GM20000 (cell line): ENCODE measurements around the gene MGAT3.
"Not testable (repeated sequence)": the region's sequence is repeated elsewhere in the genome, so short reads cannot be mapped to it uniquely, and the experiment has no call there.

Source experiments
- DNase-seq: peaks from one replicate; pipeline ENCODE4 v3.0.0; 2012; ENCODE audit warnings: low spot score
- CTCF ChIP-seq: IDR thresholded peaks from 2 replicates; pipeline ENCODE4 v1.5.1; 2012; ENCODE audit warnings: mild to moderate bottlenecking, control low read depth; ENCODE audit errors: extremely low read depth, missing control alignments

Gene MGAT3

GRCh38 chr22:39518996-39519680 lies 62.3 kb downstream of the MGAT3 start:
- no peak for DNase-seq
- TF ChIP-seq CTCF: no peak

- peak; percentile 54 for TF ChIP-seq CTCF
- peak; percentile 98 for DNase-seq
Measured at GRCh38 chr22:39519681-39520225, 62.9 kb downstream of the MGAT3 start.

GRCh38 chr22:39520226-39521105 lies 63.7 kb downstream of the MGAT3 start, which contains the start of gene ATF4:
Gene ATF4, plus strand, starts transcription at chr22:39520562. Its CDS starts 884 bp downstream, at chr22:39521446.
- peak; percentile 89 for DNase-seq
- no peak for TF ChIP-seq CTCF

GRCh38 chr22:39521106-39521885 lies 64.5 kb downstream of the MGAT3 start:
- not testable (repeated sequence) for DNase-seq

GRCh38 chr22:39522091-39522490 lies 65.3 kb downstream of the MGAT3 start:
- DNase-seq: not testable (repeated sequence)

- DNase-seq: no peak
Measured at GRCh38 chr22:39522567-39523300, 65.9 kb downstream of the MGAT3 start.

More at GRCh38 chr22:39522567-39523300, 65.9 kb downstream of the MGAT3 start:
- no peak for TF ChIP-seq CTCF
